Progenitor cell of endocrine pancreas (in vitro differentiated cells): ENCODE data around the gene ZC3H13. TPM values are rescaled to one million over a fixed set of nuclear protein-coding genes. Genes with fewer than 3 reads are reported as not detected.
"Not testable (repeated sequence)": the region's sequence is repeated elsewhere in the genome, so short reads cannot be mapped to it uniquely, and the experiment has no call there.

Experiments used
- DNase-seq: peaks from one replicate; pipeline ENCODE4 v3.0.0; 2021; ENCODE audit warnings: low spot score; ENCODE audit not compliant: unreplicated experiment
- H3K27ac Mint-ChIP-seq: 2 replicates; pipeline ENCODE4 v1.8.0; 2021; ENCODE audit warnings: mild to moderate bottlenecking, moderate library complexity, mixed read lengths
- H3K27me3 Mint-ChIP-seq: 2 replicates; pipeline ENCODE4 v1.8.0; 2021; ENCODE audit warnings: mixed read lengths
- H3K36me3 Mint-ChIP-seq: 2 replicates; pipeline ENCODE4 v1.8.0; 2022; ENCODE audit warnings: mixed read lengths; ENCODE audit not compliant: insufficient read depth
- H3K4me1 Mint-ChIP-seq: 2 replicates; pipeline ENCODE4 v1.8.0; 2021; ENCODE audit warnings: low read depth, mixed read lengths
- H3K4me3 Mint-ChIP-seq: 2 replicates; pipeline ENCODE4 v1.8.0; 2021; ENCODE audit warnings: low read depth, mild to moderate bottlenecking, moderate library complexity, mixed read lengths
- H3K9me3 Mint-ChIP-seq: 2 replicates; pipeline ENCODE4 v1.8.0; 2021; ENCODE audit warnings: low read depth, mixed read lengths
- CTCF ChIP-seq: fragments of 200-600 bp; sonication (generic); IDR thresholded peaks from one replicate; pipeline ENCODE4 v1.5.0; 2021; ENCODE audit warnings: antibody characterized with exemption, mild to moderate bottlenecking; ENCODE audit not compliant: unreplicated experiment
- total RNA-seq: library from RNA; stranded (reverse); gene quantifications from 2 replicates; pipeline ENCODE4 v1.2.1, GENCODE V29; 2021

ZC3H13 gene
- total RNA-seq, 1 donor from 2014 or later: 65.9 TPM

- no peak for DNase-seq
- Mint-ChIP-seq H3K9me3 (no peaks in the 10 kb centered on the region), H3K4me3 (no peak overlapping the region), H3K4me1 (no peaks in the 10 kb centered on the region), H3K36me3 (peaks cover 34% of the 10 kb centered on the region), H3K27ac (no peak overlapping the region), H3K27me3 (no peaks in the 10 kb centered on the region)
- TF ChIP-seq CTCF: no peak
Observed at GRCh38 chr13:46004491-46004890, 48.1 kb downstream of the ZC3H13 start.

- H3K27me3 Mint-ChIP-seq: no peaks in the 10 kb centered on the region
- no peaks in the 10 kb centered on the region for H3K9me3 Mint-ChIP-seq
- no peak overlapping the region for H3K4me3 Mint-ChIP-seq
- H3K4me1 Mint-ChIP-seq: no peaks in the 10 kb centered on the region
- H3K36me3 Mint-ChIP-seq: peaks cover 27% of the 10 kb centered on the region
- no peak overlapping the region for H3K27ac Mint-ChIP-seq
- no peak for TF ChIP-seq CTCF
- DNase-seq: no peak
Observed at GRCh38 chr13:45996631-45997030, 55.9 kb downstream of the ZC3H13 start.

- no peak overlapping the region for H3K4me3 Mint-ChIP-seq
- no peaks in the 10 kb centered on the region for H3K9me3 Mint-ChIP-seq
- no peak for TF ChIP-seq CTCF
- H3K36me3 Mint-ChIP-seq: peaks cover 17% of the 10 kb centered on the region
- no peaks in the 10 kb centered on the region for H3K27me3 Mint-ChIP-seq
- no peaks in the 10 kb centered on the region for H3K4me1 Mint-ChIP-seq
- no peak for DNase-seq
- no peak overlapping the region for H3K27ac Mint-ChIP-seq
Observed at GRCh38 chr13:45995245-45995644, 57.3 kb downstream of the ZC3H13 start.

DNA sequence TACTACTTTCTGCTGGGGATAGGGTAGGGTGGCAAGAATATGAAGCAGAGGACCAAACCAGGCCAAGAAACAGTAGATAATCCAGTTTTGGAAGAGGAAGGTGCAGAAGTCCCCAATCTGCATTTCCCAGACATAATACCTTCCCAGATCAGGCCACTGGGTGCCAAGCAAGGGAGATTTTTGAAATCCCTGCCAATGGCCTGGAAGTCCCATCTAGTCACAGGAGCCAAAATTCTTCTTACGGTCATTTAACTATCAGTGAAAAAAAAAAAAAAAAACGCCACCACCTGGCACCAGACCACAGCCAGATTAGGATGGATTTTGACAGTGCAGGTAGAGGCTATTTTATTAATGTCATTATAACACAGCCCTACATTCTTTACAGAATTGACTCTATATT is 57.8 kb downstream of the ZC3H13 start:
- no peaks in the 10 kb centered on the region for H3K9me3 Mint-ChIP-seq
- no peak for TF ChIP-seq CTCF
- no peaks in the 10 kb centered on the region for H3K4me1 Mint-ChIP-seq
- H3K27me3 Mint-ChIP-seq: no peaks in the 10 kb centered on the region
- DNase-seq: no peak
- no peak overlapping the region for H3K27ac Mint-ChIP-seq
- no peak overlapping the region for H3K4me3 Mint-ChIP-seq
- peaks cover 14% of the 10 kb centered on the region for H3K36me3 Mint-ChIP-seq

DNA sequence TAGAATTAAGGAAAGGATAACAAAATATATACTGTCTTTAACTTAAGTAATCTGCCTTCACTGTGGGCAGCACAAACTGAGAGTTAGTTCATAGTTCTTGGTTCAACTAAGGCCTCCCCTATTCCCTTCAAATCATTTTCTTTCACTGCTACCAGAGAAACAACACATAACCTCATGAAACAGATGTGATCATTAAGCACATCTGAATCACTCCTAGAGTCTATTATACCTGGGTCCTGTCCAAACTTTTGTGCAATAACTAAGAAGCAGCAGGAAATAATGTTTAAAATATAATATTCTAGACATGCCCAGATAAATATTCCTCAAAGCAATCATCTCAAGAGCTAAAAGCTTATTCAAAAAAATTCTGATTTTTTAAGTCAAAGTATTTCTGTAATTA is 62.9 kb downstream of the ZC3H13 start:
- H3K4me3 Mint-ChIP-seq: no peak overlapping the region
- H3K36me3 Mint-ChIP-seq: peaks cover 33% of the 10 kb centered on the region
- no peaks in the 10 kb centered on the region for H3K27me3 Mint-ChIP-seq
- H3K4me1 Mint-ChIP-seq: no peaks in the 10 kb centered on the region
- H3K27ac Mint-ChIP-seq: no peak overlapping the region
- no peaks in the 10 kb centered on the region for H3K9me3 Mint-ChIP-seq
- TF ChIP-seq CTCF: no peak
- no peak for DNase-seq

- not testable (repeated sequence) for H3K9me3 Mint-ChIP-seq, H3K27ac Mint-ChIP-seq, H3K4me1 Mint-ChIP-seq, H3K4me3 Mint-ChIP-seq, DNase-seq, H3K27me3 Mint-ChIP-seq
- peaks cover 49% of the 10 kb centered on the region for H3K36me3 Mint-ChIP-seq
Observed at GRCh38 chr13:45981127-45981526, 71.4 kb downstream of the ZC3H13 start.
